Measurements from ENCODE around the gene DSTN. TPM values are rescaled to one million over a fixed set of nuclear protein-coding genes. Genes with fewer than 3 reads are reported as not detected.

DSTN gene
- total and polyA plus RNA-seq, 2 of the 4 experiments (the other 2 are of a cell fraction): 221 to 269 TPM

DNA sequence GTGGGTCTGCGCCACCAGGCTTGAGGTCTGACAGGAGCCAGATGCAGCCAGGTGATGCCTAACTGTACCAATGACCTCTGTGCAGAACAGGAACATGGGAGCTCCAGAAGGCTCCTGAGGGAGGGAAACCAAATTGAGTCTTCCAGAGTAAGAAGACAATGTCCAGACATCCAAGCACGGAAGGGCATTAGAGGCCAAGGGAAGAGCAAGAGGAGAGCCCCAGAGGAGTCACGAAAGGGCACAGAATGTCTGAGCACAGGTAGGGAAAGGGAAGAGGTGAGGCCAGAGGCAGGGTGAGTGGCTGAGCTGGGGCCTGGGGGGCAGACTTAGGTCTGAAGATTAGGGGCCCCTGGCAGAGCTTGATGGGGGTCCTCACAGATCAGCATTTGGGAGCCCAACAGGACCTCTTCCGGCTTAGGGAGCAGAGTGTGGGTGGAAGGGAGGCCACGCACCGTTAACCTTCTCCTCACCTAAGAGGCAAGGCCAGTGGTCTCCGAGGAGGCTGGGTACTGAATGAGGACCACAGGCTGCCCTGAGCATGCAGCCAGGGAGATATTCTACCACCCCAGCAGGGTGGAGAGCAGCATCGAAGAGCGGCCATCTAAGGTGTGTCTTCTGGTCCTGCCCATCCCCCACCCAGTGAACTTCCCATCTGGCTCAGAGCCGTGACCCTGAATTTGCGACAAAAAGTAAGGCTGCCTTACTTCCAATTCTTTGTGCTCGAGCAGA lies 70.4 kb downstream of the DSTN start:
- TF ChIP-seq RFX5 (IDR thresholded peaks at IDR 0.05; ENCODE audit: low read depth, low read length) (no peak), NFE2L2 (IDR thresholded peaks at IDR 0.05; ENCODE audit: low read depth, low read length) (no peak)
- Histone ChIP-seq H3K56ac (ENCODE audit: extremely low read depth, insufficient read depth, low read length) (no peak overlapping the region), H3K4ac (ENCODE audit: low read depth, low read length) (no peak overlapping the region), H3K27ac (ENCODE audit: insufficient read depth, low read length) (no peak overlapping the region), H3K14ac (replicated peaks; ENCODE audit: low read depth, low read length) (no peak overlapping the region), H2BK120ac (ENCODE audit: low read depth, low read length) (no peak overlapping the region), H2BK15ac (ENCODE audit: low read depth, low read length) (no peak overlapping the region), H4K5ac (ENCODE audit: low read depth, low read length) (no peak overlapping the region), H4K8ac (ENCODE audit: low read depth in 2 of 2, low read length in 2 of 2) (no peak overlapping the region), H3K27me3 (ENCODE audit: control insufficient read depth, insufficient read depth, low read length) (no peaks in the 10 kb centered on the region), H2AK9ac (replicated peaks; ENCODE audit: low read depth, low read length, poor library complexity) (no peak overlapping the region), H3K36me3 (ENCODE audit: control insufficient read depth, insufficient read depth, low read length) (peaks cover 78% of the 10 kb centered on the region), H3K79me1 (ENCODE audit: low read depth in 1 of 2, low read length in 2 of 2) (peaks cover 35 to 98% of the 10 kb centered on the region in 2 experiments), H3K18ac (ENCODE audit: low read depth, low read length) (no peak overlapping the region), H3K4me1 (ENCODE audit: control insufficient read depth, insufficient read depth, low read length) (peaks cover 9% of the 10 kb centered on the region; the same call in 1 of the 2 replicates), H2BK20ac (ENCODE audit: low read depth, low read length) (no peak overlapping the region), H4K20me1 (ENCODE audit: insufficient read depth, low read length) (peaks cover 99% of the 10 kb centered on the region), H3K23ac (ENCODE audit: low read depth, low read length) (no peak overlapping the region), H2BK5ac (ENCODE audit: low read depth, low read length, poor library complexity, severe bottlenecking) (no peak overlapping the region), H3K9me3 (ENCODE audit: control insufficient read depth, insufficient read depth, low read length) (no peaks in the 10 kb centered on the region), H3K4me2 (ENCODE audit: low read depth, low read length) (no peak overlapping the region), H2AFZ (replicated peaks; ENCODE audit: low read length, poor library complexity) (no peak overlapping the region), H3K4me3 (ENCODE audit: insufficient read depth, low read depth, low read length) (no peak overlapping the region), H2AK5ac (ENCODE audit: low read depth, low read length) (no peak overlapping the region), H4K91ac (ENCODE audit: insufficient read depth, low read depth, low read length) (no peak overlapping the region), H3K9ac (ENCODE audit: low read depth, low read length) (no peak overlapping the region), H3K9me1 (ENCODE audit: insufficient read depth, low read length) (no peaks in the 10 kb centered on the region; the same call in 1 of the 2 replicates)
- intact Hi-C loops (cut with micrococcal nuclease): no loop called here
- DNase-seq (no peak), ATAC-seq (ENCODE audit: low read depth) (no peak)
- dilution Hi-C loops (cut with HindIII; ENCODE audit: low sequenced_read_pairs, unreplicated experiment): no loop called here
- CTCF ChIA-PET: no interaction called here
- 95% methylated on average over 4 of the region's 12 CpGs; no CpG with 5 or more reads in 1 of the 2 experiments for WGBS, 2 experiments (ENCODE audit: extremely low coverage in 2 of 2, insufficient read length in 1 of 2)
- in situ Hi-C loops (cut with MboI; ENCODE audit: low sequenced_read_pairs): loop anchor here (25.0 kb wide), 1 partner anchor 497 kb away; the partner anchor contains the start of genes KAT14 and PET117
- POLR2A ChIA-PET (ENCODE audit: unreplicated experiment): no interaction called here
- no TSS peak for BruUV-seq (replicated peaks)
